Skeletal muscle satellite cell (primary cell): ENCODE results near the gene ZMYM4.

Experiments
- H3K27me3 ChIP-seq: 2 replicates; pipeline ENCODE4 v1.7.0; 2013; ENCODE audit warnings: low read length; ENCODE audit not compliant: control insufficient read depth, insufficient read depth
- H3K36me3 ChIP-seq: 2 replicates; pipeline ENCODE4 v1.7.0; 2013; ENCODE audit warnings: mild to moderate bottlenecking, control low read depth, low read length; ENCODE audit not compliant: insufficient read depth
- H3K4me1 ChIP-seq: 2 replicates; pipeline ENCODE4 v1.7.0; 2013; ENCODE audit warnings: low read length; ENCODE audit not compliant: control insufficient read depth, insufficient read depth
- H3K4me2 ChIP-seq: 2 replicates; pipeline ENCODE4 v1.7.0; 2013; ENCODE audit warnings: mild to moderate bottlenecking, low read length
- H3K4me3 ChIP-seq: 2 replicates; pipeline ENCODE4 v1.7.0; 2013; ENCODE audit warnings: low read length
- H3K9ac ChIP-seq: 2 replicates; pipeline ENCODE4 v1.7.0; 2013; ENCODE audit warnings: mild to moderate bottlenecking, low read depth, low read length, moderate library complexity
- H3K9me3 ChIP-seq: replicated peaks from 2 replicates; pipeline ENCODE4 v1.7.0; 2013; ENCODE audit warnings: mild to moderate bottlenecking, control low read depth, low read length

Gene ZMYM4

DNA sequence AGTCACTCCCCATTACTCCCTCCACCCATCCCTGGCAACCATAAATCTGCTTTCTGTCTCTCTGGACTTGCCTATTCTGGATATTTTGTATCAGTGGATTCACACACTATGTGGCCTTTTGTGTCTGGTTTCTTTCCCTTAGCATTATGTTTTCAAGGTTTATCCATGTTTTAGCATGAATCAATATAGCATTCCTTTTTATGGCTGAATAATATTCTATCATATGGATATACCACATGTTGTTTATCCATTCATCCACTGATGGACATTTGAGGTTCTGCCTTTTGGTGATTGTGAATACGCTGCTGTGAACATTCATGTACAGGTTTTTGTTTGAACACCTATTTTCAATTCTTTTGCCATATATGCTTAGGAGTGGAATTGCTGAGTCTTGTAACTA, 140.4 kb downstream of the ZMYM4 start:
- Histone ChIP-seq H3K4me3 (no peak overlapping the region), H3K27me3 (no peaks in the 10 kb centered on the region), H3K9ac (no peak overlapping the region), H3K4me2 (no peak overlapping the region), H3K4me1 (no peaks in the 10 kb centered on the region), H3K9me3 (no peaks in the 10 kb centered on the region), H3K36me3 (peaks cover 57% of the 10 kb centered on the region)

DNA sequence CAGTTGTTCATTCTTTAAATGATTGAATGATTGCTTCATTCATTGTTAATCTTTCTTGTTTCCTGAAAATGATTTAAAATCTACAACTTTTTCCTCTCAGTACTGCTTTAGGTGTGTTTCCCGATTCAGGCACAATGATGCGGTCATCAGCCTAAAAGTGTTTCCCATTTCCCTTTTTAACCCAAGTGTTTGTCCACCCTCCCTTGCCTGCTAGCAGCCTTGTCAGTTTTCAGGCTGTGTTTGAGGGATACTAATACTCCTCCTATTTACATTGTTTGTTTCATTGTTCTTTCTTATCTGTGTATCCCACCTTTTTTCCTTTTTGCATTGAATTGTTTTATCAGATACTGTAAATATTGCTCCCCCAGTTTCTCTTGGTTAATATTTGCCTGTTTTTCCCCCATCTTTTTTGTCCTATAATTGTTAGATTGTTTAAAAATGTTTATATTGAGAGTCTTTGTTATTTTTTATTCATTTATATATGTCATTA, 157.6 kb downstream of the ZMYM4 start:
- Histone ChIP-seq H3K9ac (no peak overlapping the region), H3K4me3 (no peak overlapping the region), H3K4me2 (no peak overlapping the region), H3K27me3 (no peaks in the 10 kb centered on the region), H3K9me3 (no peaks in the 10 kb centered on the region), H3K4me1 (no peaks in the 10 kb centered on the region), H3K36me3 (peaks cover 19% of the 10 kb centered on the region)

DNA sequence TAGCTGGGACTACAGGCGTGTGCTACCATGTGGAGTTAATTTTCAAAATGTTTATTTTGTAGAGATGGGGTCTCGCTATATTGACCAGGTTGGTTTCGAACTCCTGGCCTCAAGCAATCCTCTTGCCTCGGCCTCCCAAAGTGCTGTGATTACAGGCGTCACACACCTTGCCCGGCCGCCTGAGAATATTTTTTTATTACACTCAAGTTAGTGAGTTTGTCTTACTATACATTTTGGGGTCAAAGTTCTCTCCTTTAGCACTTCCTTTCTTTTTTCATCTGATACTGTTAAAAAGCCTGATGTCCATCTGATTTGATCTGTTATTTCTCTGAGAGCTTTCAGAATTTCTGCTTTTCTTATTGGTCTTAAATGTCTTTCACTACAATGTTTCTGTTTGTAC, 159.9 kb downstream of the ZMYM4 start:
- Histone ChIP-seq H3K4me1 (no peaks in the 10 kb centered on the region), H3K36me3 (peaks cover 27% of the 10 kb centered on the region), H3K27me3 (no peaks in the 10 kb centered on the region), H3K4me3 (no peak overlapping the region), H3K9me3 (no peaks in the 10 kb centered on the region), H3K9ac (no peak overlapping the region), H3K4me2 (no peak overlapping the region)

DNA sequence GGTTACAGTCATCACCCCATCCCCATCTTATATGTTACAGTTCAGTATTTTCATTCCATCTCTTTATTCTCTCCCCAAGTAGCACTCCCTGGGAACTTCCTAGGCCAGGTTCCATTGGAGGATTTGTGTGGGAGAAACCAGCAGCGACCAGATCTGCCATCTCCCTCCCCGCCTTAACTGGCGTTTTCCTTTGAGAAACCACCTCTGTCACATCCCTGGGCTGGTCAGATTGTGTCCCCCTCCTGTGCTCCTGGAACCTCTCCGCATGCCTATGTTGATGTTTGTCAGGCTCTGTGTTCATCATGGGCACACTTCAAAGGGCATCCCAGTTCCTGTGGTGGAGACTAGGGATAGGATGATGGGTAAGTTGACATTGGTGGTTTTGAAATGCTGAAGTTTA, 162.3 kb downstream of the ZMYM4 start:
- Histone ChIP-seq H3K9me3 (no peaks in the 10 kb centered on the region), H3K36me3 (peaks cover 30% of the 10 kb centered on the region), H3K9ac (no peak overlapping the region), H3K4me2 (no peak overlapping the region), H3K4me1 (no peaks in the 10 kb centered on the region), H3K4me3 (no peak overlapping the region), H3K27me3 (no peaks in the 10 kb centered on the region)

DNA sequence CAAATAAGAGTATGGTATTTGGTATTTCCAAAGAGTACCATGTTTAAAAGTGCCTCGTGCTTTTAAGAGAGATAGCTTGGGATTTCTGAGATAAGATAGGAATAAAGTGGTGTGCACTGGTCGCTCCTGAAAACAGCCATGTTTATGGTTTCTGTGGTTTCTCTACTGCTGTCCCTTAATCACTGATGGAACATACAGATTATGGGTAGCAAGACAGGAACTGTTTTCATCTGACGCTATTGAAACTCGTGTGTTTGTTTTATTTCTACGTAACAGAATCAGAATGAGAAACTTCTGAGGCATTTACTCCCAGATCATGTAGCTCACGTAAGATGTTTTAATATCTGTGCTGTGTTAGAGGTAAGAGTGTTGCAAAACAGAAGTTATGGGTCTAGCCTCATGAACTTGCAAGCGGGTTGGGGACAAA, 162.7 kb downstream of the ZMYM4 start:
- no peaks in the 10 kb centered on the region for H3K4me1 ChIP-seq
- H3K9me3 ChIP-seq = no peaks in the 10 kb centered on the region
- H3K4me3 ChIP-seq = no peak overlapping the region
- H3K4me2 ChIP-seq = no peak overlapping the region
- H3K27me3 ChIP-seq = no peaks in the 10 kb centered on the region
- no peak overlapping the region for H3K9ac ChIP-seq
- H3K36me3 ChIP-seq = peaks cover 34% of the 10 kb centered on the region

DNA sequence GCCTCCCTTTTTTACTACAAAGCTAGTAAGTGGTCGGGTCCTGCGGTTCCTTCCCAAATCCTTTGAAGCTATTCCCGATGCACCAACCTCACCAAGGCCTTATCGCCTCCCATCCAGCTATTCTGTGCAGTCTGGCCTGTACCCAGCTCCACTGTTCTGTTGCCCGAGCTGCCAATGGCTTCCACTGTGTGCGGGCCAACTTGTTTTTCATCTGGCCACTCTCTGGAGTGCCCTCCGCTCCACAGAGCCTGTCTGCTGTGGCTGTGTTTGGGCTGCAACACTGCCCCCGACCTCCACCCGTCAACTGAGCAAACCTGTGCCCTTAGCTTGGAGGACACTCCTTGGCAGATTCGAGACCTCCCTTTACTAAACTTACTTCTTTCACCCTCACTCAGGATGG, 163.7 kb downstream of the ZMYM4 start:
- Histone ChIP-seq H3K36me3 (peaks cover 40% of the 10 kb centered on the region), H3K4me2 (no peak overlapping the region), H3K9me3 (no peaks in the 10 kb centered on the region), H3K4me3 (no peak overlapping the region), H3K4me1 (no peaks in the 10 kb centered on the region), H3K27me3 (no peaks in the 10 kb centered on the region), H3K9ac (no peak overlapping the region)

DNA sequence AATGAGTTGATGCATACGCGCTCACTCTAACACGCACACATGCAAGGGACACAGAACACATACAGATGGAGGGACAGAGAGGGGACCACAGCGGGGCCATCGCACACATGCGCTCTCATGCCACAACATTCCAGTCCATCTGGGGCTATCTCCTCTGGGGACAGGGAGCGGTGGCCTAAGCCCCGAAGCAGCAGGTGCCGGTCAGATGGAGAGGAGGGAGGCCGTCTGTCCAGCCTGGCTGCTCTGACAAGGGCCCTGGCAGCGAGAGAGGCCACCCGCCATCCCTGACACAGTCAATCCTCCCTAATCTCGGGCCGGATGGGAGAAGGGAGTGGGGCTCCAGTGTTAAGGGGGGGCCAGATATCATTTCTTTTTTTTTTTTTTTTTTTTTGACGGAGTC, 165.2 kb downstream of the ZMYM4 start:
- Histone ChIP-seq H3K4me3 (no peak overlapping the region), H3K27me3 (no peaks in the 10 kb centered on the region), H3K36me3 (peaks cover 47% of the 10 kb centered on the region), H3K4me1 (no peaks in the 10 kb centered on the region), H3K9ac (no peak overlapping the region), H3K9me3 (no peaks in the 10 kb centered on the region), H3K4me2 (no peak overlapping the region)

DNA sequence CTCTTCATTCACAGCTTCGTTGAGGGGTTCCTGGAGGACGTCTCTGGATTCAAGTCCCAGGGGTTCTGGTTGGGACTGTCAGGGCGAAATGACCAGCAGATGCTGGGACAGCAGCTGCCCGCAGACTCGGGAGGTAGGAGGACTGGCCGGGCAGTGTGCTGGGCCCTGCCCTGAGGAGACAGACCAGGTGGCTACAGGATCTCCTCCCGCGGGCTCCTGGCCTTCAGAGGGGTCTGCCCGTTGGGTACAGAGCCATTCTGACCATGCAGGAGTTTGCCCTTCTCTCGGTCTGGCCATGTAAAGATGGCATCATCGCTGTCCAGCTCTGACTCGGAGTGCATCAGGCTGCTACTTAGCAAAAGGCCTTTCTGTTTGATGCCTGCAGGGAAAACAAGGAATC, 166.2 kb downstream of the ZMYM4 start:
- no peaks in the 10 kb centered on the region for H3K27me3 ChIP-seq
- no peaks in the 10 kb centered on the region for H3K9me3 ChIP-seq
- H3K4me1 ChIP-seq = no peaks in the 10 kb centered on the region
- H3K9ac ChIP-seq = no peak overlapping the region
- no peak overlapping the region for H3K4me2 ChIP-seq
- no peak overlapping the region for H3K4me3 ChIP-seq
- H3K36me3 ChIP-seq = peaks cover 51% of the 10 kb centered on the region

DNA sequence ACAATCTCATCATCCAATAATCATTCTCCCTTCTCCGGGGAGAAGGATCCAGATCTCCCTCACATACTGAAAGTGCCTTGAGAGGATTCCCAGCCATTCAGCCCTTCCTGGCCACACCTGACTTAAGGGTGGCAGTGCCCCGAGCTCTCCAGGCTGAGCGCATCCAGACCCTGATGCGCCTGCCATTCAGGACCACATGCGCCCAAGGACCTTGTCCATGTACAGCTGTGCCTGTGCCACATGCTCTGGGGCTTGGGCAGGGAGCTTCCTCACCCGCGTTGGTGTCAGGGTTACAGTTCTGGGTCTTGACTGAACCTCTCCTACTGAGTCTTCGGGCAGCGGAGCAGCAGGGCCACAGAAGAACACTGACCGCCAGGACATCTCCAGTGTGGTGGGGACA, 167.6 kb downstream of the ZMYM4 start:
- Histone ChIP-seq H3K27me3 (no peaks in the 10 kb centered on the region), H3K9ac (no peak overlapping the region), H3K9me3 (no peaks in the 10 kb centered on the region), H3K36me3 (peaks cover 56% of the 10 kb centered on the region), H3K4me3 (no peak overlapping the region), H3K4me1 (no peaks in the 10 kb centered on the region), H3K4me2 (no peak overlapping the region)

DNA sequence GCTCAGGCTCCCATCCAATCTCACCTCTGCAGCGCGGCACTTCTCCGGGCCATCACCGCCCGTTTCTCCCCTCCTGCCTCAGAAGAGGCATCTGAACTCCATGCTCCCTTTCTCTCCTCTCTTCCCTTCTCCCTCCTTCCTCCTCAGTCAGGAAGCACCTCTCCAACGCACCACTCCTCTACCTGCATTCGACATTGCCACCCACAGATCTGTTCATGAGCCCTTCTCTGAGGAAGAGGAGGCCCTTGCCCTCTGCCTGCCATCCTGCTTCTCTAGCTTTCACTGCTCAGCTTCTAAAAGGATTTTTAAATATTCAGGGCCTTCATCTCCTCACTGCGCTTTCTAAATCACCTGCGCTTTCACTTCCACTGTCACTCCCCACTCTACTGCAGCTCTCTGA, 168.7 kb downstream of the ZMYM4 start:
- H3K36me3 ChIP-seq = peaks cover 61% of the 10 kb centered on the region
- H3K4me2 ChIP-seq = no peak overlapping the region
- no peaks in the 10 kb centered on the region for H3K9me3 ChIP-seq
- H3K9ac ChIP-seq = no peak overlapping the region
- H3K27me3 ChIP-seq = no peaks in the 10 kb centered on the region
- H3K4me3 ChIP-seq = no peak overlapping the region
- no peaks in the 10 kb centered on the region for H3K4me1 ChIP-seq

DNA sequence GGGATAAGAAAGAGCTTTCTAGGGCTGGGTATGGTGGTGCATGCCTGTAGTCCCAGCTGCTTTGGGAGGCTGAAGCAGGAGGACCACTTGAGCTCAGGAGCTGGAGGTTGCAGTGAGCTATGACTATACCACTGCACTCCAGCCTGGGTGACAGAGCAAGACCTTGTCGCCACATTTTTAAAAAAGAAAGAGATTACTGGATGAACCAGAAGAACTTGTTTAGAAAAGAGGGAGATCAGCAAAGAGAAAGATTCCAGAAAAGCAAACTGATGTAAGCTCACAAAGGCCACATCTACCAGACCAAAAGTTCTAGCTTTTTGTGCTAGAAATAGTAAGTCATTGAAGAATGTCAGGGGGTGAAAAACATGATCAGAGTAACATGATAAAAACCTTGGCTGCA, 171.1 kb downstream of the ZMYM4 start:
- Histone ChIP-seq H3K4me3 (no peak overlapping the region), H3K4me2 (no peak overlapping the region), H3K9ac (no peak overlapping the region), H3K36me3 (peaks cover 60% of the 10 kb centered on the region), H3K9me3 (no peaks in the 10 kb centered on the region), H3K27me3 (no peaks in the 10 kb centered on the region), H3K4me1 (no peaks in the 10 kb centered on the region)

DNA sequence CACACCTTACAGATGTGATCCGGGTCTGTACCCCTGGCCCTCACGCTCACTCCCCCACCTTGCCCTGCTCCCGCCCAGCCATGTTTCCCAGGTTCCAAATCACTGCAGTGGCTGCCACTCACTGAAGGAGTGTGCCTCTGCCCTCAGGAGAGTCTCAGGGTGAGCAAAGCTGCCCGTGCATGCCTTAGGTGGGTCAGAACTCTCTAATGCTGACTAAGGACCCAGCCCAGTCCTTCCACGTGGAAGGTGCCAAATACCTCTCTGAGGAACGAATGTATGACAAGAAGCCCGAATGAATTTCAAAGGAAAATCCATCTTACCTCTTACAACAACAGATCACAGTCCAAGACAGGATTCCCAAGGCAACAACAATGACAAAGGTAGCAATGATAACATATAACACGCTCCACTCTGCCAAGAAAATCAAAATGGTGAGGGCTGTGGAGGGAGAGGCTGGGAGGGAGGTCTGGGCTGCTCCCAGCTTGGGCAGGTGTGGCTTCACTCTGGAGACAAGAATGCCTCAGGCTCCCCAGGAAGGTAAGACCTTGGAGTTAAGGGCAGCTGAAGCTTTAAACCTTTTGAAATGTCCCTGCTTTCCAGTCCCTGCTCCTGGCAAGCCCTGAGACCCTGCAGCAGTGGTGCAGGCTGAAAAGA, 173.5 kb downstream of the ZMYM4 start:
- Histone ChIP-seq H3K4me2 (no peak overlapping the region), H3K4me1 (no peaks in the 10 kb centered on the region), H3K36me3 (peaks cover 60% of the 10 kb centered on the region), H3K9ac (no peak overlapping the region), H3K9me3 (no peaks in the 10 kb centered on the region), H3K4me3 (no peak overlapping the region), H3K27me3 (no peaks in the 10 kb centered on the region)
